Measurements from ENCODE around the gene IFT57.
A peak's percentile ranks its signal among the peaks of the same experiment; 100 is the strongest.

IFT57 gene

GRCh38 chr3:108241146-108241545, 18.9 kb upstream of the IFT57 start:
- Histone ChIP-seq H3K4me3 (ENCODE audit: low read depth, low read length) (no peak overlapping the region), H3K36me3 (ENCODE audit: control insufficient read depth, insufficient read depth, low read length) (no peaks in the 10 kb centered on the region), H3K4me1 (ENCODE audit: control insufficient read depth, insufficient read depth, low read length) (no peaks in the 10 kb centered on the region), H3K9ac (ENCODE audit: low read depth, low read length) (no peak overlapping the region), H3K9me3 (ENCODE audit: control insufficient read depth, insufficient read depth, low read length) (peaks cover 8% of the 10 kb centered on the region), H3K27me3 (ENCODE audit: control insufficient read depth, insufficient read depth, low read length) (no peaks in the 10 kb centered on the region), H3K27ac (ENCODE audit: low read depth, low read length) (no peak overlapping the region)

DNA sequence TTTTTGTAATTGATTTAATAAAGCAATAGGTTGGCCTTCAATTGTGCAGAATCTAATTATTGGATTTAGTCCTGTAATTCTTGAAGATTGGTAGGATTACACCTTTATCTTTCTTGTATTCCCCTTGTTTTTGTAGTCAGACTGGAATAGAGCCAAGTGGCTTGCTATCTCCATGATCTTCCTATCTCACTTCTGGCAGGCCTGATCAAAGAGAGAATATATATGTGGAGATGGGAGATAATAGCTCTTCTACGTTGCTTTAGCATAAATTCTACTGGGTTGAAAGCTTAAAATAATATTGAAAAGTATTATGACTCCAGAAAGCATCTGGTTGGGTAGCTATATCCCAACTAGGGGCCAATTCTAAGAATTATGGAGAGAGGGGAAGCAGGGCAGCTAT, 16.9 kb upstream of the IFT57 start:
- Histone ChIP-seq H3K27me3 (ENCODE audit: control insufficient read depth, insufficient read depth, low read length) (no peaks in the 10 kb centered on the region), H3K36me3 (ENCODE audit: control insufficient read depth, insufficient read depth, low read length) (no peaks in the 10 kb centered on the region), H3K27ac (ENCODE audit: low read depth, low read length) (no peak overlapping the region), H3K4me3 (ENCODE audit: low read depth, low read length) (no peak overlapping the region), H3K9ac (ENCODE audit: low read depth, low read length) (no peak overlapping the region), H3K9me3 (ENCODE audit: control insufficient read depth, insufficient read depth, low read length) (no peaks in the 10 kb centered on the region), H3K4me1 (ENCODE audit: control insufficient read depth, insufficient read depth, low read length) (no peaks in the 10 kb centered on the region)

DNA sequence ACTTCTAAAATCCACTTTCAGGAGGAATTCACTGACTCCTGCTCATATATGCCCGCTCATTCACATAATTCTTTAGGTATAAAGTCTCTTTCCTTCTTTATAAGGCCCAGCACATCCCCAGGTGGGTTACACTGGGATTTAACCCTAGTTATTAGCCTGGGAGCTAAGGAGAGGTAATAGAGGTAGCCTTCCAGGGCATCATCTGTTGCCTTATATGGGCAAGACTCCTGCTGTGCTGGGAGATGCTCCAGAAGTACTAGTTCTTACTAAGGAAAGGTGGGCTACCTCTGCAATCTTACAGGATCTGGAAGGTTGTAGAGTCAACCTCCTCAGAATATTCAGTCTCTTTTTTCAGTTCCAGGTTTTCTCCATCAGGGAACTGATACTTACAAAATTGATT, 13.1 kb upstream of the IFT57 start:
- Histone ChIP-seq H3K36me3 (ENCODE audit: control insufficient read depth, insufficient read depth, low read length) (no peaks in the 10 kb centered on the region), H3K9me3 (ENCODE audit: control insufficient read depth, insufficient read depth, low read length) (no peaks in the 10 kb centered on the region), H3K4me3 (ENCODE audit: low read depth, low read length) (no peak overlapping the region), H3K9ac (ENCODE audit: low read depth, low read length) (no peak overlapping the region), H3K4me1 (ENCODE audit: control insufficient read depth, insufficient read depth, low read length) (no peaks in the 10 kb centered on the region), H3K27ac (ENCODE audit: low read depth, low read length) (no peak overlapping the region), H3K27me3 (ENCODE audit: control insufficient read depth, insufficient read depth, low read length) (no peaks in the 10 kb centered on the region)

DNA sequence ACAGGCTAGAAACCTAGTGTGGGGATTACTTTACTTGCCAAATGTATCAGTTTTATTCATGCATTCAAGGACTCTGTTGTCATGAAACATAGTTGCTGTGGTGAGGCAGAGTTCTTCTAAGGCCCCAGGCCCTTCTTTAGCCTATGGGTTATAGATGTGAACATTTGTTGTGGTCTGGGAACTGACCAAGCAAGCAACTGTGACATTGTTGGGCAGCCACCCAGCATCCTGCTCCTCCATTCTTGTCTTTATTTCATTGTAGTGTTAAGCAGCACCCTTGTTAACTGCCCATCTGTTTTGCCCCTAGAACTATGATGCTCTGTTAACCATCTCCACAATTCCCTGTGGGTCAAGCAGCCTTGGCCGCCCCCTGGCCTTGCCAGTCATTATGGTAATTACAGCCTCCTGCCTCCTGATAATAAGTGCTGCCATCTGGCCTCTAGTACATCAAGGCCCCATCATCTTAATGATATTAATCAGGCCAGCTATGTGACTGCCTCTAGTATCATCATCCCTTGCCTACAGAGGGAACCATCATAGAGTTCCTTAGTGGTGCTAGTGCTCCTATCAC, 12.2 kb upstream of the IFT57 start:
- Histone ChIP-seq H3K9ac (ENCODE audit: low read depth, low read length) (no peak overlapping the region), H3K27ac (ENCODE audit: low read depth, low read length) (no peak overlapping the region), H3K36me3 (ENCODE audit: control insufficient read depth, insufficient read depth, low read length) (no peaks in the 10 kb centered on the region), H3K4me1 (ENCODE audit: control insufficient read depth, insufficient read depth, low read length) (no peaks in the 10 kb centered on the region), H3K27me3 (ENCODE audit: control insufficient read depth, insufficient read depth, low read length) (no peaks in the 10 kb centered on the region), H3K9me3 (ENCODE audit: control insufficient read depth, insufficient read depth, low read length) (no peaks in the 10 kb centered on the region), H3K4me3 (ENCODE audit: low read depth, low read length) (no peak overlapping the region)

- no peak overlapping the region for H3K9ac ChIP-seq (ENCODE audit: low read depth, low read length)
- H3K36me3 ChIP-seq (ENCODE audit: control insufficient read depth, insufficient read depth, low read length): no peaks in the 10 kb centered on the region
- no peaks in the 10 kb centered on the region for H3K9me3 ChIP-seq (ENCODE audit: control insufficient read depth, insufficient read depth, low read length)
- H3K27ac ChIP-seq (ENCODE audit: low read depth, low read length): no peak overlapping the region
- no peak overlapping the region for H3K4me3 ChIP-seq (ENCODE audit: low read depth, low read length)
- no peaks in the 10 kb centered on the region for H3K27me3 ChIP-seq (ENCODE audit: control insufficient read depth, insufficient read depth, low read length)
- H3K4me1 ChIP-seq (ENCODE audit: control insufficient read depth, insufficient read depth, low read length): peaks cover 1% of the 10 kb centered on the region; the same call in 1 of the 2 replicates
These were observed 6.1 kb upstream of the IFT57 start for GRCh38 chr3:108228286-108228685.

- Histone ChIP-seq H3K9ac (ENCODE audit: low read depth, low read length) (no peak overlapping the region), H3K4me3 (ENCODE audit: low read depth, low read length) (no peak overlapping the region), H3K27me3 (ENCODE audit: control insufficient read depth, insufficient read depth, low read length) (no peaks in the 10 kb centered on the region), H3K4me1 (ENCODE audit: control insufficient read depth, insufficient read depth, low read length) (peaks cover 9% of the 10 kb centered on the region), H3K36me3 (ENCODE audit: control insufficient read depth, insufficient read depth, low read length) (no peaks in the 10 kb centered on the region), H3K9me3 (ENCODE audit: control insufficient read depth, insufficient read depth, low read length) (no peaks in the 10 kb centered on the region), H3K27ac (ENCODE audit: low read depth, low read length) (no peak overlapping the region)
These were observed 4.9 kb upstream of the IFT57 start for GRCh38 chr3:108227131-108227530.

DNA sequence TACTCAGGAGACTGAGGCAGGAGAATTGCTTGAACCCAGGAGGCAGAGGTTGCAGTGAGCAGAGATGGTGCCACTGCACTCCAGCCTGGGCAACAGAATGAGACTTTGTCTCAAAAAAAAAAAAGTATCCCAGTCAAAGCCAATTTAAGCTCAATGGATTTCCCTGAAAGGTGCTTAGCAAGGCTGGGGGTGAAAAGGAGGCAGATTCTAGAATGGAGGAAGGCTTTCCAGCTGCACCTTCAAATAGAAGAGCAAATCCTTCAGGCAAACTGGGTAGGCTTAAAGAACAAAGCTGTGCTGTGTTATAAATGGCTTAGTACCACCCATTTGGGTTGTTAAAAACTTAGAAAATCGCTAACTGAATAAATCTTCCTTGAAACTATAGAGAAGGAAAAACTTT, 3.0 kb upstream of the IFT57 start:
- Histone ChIP-seq H3K9me3 (ENCODE audit: control insufficient read depth, insufficient read depth, low read length) (no peaks in the 10 kb centered on the region), H3K27ac (ENCODE audit: low read depth, low read length) (no peak overlapping the region), H3K9ac (ENCODE audit: low read depth, low read length) (no peak overlapping the region), H3K27me3 (ENCODE audit: control insufficient read depth, insufficient read depth, low read length) (no peaks in the 10 kb centered on the region), H3K4me3 (ENCODE audit: low read depth, low read length) (no peak overlapping the region), H3K36me3 (ENCODE audit: control insufficient read depth, insufficient read depth, low read length) (no peaks in the 10 kb centered on the region), H3K4me1 (ENCODE audit: control insufficient read depth, insufficient read depth, low read length) (peaks cover 16% of the 10 kb centered on the region)

DNA sequence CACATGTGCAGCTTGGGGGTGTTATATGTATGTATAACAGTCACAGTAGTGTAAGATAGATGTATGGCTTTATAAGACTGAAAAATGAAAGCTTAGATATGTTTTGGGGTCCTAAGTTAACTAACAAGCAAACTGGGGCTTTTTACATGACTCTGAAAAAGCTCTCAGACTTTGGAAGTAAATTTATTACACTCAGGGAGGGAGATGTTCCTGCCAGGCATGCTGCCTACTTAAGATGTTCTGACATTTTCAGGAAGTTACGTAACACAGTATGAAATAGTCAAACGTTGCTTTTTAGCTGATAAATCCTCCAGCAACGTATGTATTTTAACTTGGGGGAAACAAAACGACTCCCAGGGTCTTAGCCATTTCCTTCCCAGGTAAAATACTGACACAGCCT, 1.7 kb upstream of the IFT57 start:
- Histone ChIP-seq H3K36me3 (ENCODE audit: control insufficient read depth, insufficient read depth, low read length) (no peaks in the 10 kb centered on the region), H3K4me3 (ENCODE audit: low read depth, low read length) (no peak overlapping the region), H3K27me3 (ENCODE audit: control insufficient read depth, insufficient read depth, low read length) (no peaks in the 10 kb centered on the region), H3K27ac (ENCODE audit: low read depth, low read length) (no peak overlapping the region), H3K9me3 (ENCODE audit: control insufficient read depth, insufficient read depth, low read length) (no peaks in the 10 kb centered on the region), H3K9ac (ENCODE audit: low read depth, low read length) (no peak overlapping the region), H3K4me1 (ENCODE audit: control insufficient read depth, insufficient read depth, low read length) (peaks cover 16% of the 10 kb centered on the region)

DNA sequence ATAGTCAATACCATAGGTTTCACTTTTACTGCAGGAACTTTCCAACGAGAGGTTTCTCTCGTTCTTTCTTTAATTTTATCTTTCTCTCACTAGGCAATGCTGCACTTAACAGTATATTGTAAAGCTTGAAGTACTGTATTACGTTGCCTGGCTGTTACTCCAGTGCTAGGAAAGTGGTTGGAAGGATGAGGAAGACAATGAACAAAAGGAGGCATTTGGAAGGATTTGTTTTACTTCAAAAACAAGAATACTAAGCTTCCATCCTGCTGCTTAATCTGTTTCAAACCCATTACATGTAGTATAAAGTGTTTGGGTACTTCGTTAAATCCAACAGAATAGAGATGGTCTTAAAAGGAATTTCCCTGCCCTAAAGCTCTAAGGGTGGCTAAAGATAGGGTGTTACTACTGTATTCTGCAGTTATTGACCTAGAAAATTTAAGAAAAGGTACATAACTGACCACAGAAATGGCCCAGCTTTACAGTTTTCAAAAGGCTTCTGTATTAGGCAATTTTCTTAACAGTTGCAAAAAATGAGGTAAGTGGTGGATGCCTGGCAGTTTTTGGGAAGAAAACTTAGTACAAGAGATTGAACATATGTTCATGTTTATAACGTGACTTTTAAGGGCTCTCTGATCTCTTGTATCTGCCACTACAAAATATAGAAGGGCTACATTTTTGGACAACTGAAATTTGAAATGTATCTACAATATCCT, 785 bp upstream of the IFT57 start:
- Histone ChIP-seq H3K9ac (ENCODE audit: low read depth, low read length) (0 out of 2 replicates have a peak overlapping the region, but pooled peaks have one; percentile 28), H3K36me3 (ENCODE audit: control insufficient read depth, insufficient read depth, low read length) (peaks cover 4% of the 10 kb centered on the region; the same call in 1 of the 2 replicates), H3K27me3 (ENCODE audit: control insufficient read depth, insufficient read depth, low read length) (no peaks in the 10 kb centered on the region), H3K4me1 (ENCODE audit: control insufficient read depth, insufficient read depth, low read length) (peaks cover 16% of the 10 kb centered on the region), H3K4me3 (ENCODE audit: low read depth, low read length) (peak overlapping the region; percentile 89), H3K9me3 (ENCODE audit: control insufficient read depth, insufficient read depth, low read length) (no peaks in the 10 kb centered on the region), H3K27ac (ENCODE audit: low read depth, low read length) (peak overlapping the region; percentile 44)

GRCh38 chr3:108221393-108221792, 831 bp downstream of the IFT57 start:
- peaks cover 5% of the 10 kb centered on the region; the same call in 1 of the 2 replicates for H3K36me3 ChIP-seq (ENCODE audit: control insufficient read depth, insufficient read depth, low read length)
- H3K9ac ChIP-seq (ENCODE audit: low read depth, low read length): peak overlapping the region; percentile 64; the same call in 1 of the 2 replicates
- H3K4me3 ChIP-seq (ENCODE audit: low read depth, low read length): peak overlapping the region; percentile 89
- H3K27me3 ChIP-seq (ENCODE audit: control insufficient read depth, insufficient read depth, low read length): no peaks in the 10 kb centered on the region
- H3K27ac ChIP-seq (ENCODE audit: low read depth, low read length): no peak overlapping the region
- no peaks in the 10 kb centered on the region for H3K9me3 ChIP-seq (ENCODE audit: control insufficient read depth, insufficient read depth, low read length)
- peaks cover 16% of the 10 kb centered on the region for H3K4me1 ChIP-seq (ENCODE audit: control insufficient read depth, insufficient read depth, low read length)

DNA sequence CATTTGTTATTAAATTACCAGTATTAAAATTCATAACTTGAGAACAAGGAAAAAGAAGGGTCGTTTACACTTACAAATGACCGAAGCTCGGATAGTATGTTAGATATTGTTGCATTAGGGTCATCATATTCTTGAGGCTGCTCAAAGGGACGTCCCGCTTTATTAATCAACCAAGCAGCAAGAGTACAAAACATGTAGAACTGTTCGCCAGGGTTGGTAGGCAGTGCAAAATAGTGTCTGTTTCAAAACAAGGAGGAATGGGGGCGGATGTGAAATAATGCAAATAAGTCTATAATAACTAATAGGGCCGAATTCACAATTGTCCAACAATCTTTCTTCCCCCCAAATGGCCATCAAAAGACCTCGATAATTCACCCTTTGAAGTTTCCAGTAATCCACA, 2.9 kb downstream of the IFT57 start:
- Histone ChIP-seq H3K9ac (ENCODE audit: low read depth, low read length) (no peak overlapping the region), H3K4me1 (ENCODE audit: control insufficient read depth, insufficient read depth, low read length) (peaks cover 16% of the 10 kb centered on the region), H3K4me3 (ENCODE audit: low read depth, low read length) (no peak overlapping the region), H3K36me3 (ENCODE audit: control insufficient read depth, insufficient read depth, low read length) (peaks cover 5% of the 10 kb centered on the region; the same call in 1 of the 2 replicates), H3K27me3 (ENCODE audit: control insufficient read depth, insufficient read depth, low read length) (no peaks in the 10 kb centered on the region), H3K27ac (ENCODE audit: low read depth, low read length) (no peak overlapping the region), H3K9me3 (ENCODE audit: control insufficient read depth, insufficient read depth, low read length) (no peaks in the 10 kb centered on the region)
